ENCODE measurements around the gene GCGR. TPM values are rescaled to one million over a fixed set of nuclear protein-coding genes. Genes with fewer than 3 reads are reported as not detected.

The GCGR gene
- total RNA-seq, 1 donor from 2014 or later, result not detected

GRCh38 chr17:81810476-81810875, 6.5 kb downstream of the GCGR start:
- no peak for TF ChIP-seq CTCF (IDR thresholded peaks at IDR 0.05)
- DNase-seq (ENCODE audit: low spot score), result no peak
- H3K4me3 Mint-ChIP-seq (ENCODE audit: unreplicated experiment), result no peak overlapping the region
- H3K9me3 Mint-ChIP-seq (ENCODE audit: low read depth), result no peaks in the 10 kb centered on the region
- no peaks in the 10 kb centered on the region for H3K4me1 Mint-ChIP-seq (ENCODE audit: low read depth)
- no peaks in the 10 kb centered on the region for H3K36me3 Mint-ChIP-seq (ENCODE audit: low read depth)
- H3K27me3 Mint-ChIP-seq (ENCODE audit: low read depth), result peaks cover 12% of the 10 kb centered on the region
- H3K27ac Mint-ChIP-seq (ENCODE audit: unreplicated experiment), result no peak overlapping the region

- H3K4me3 Mint-ChIP-seq (ENCODE audit: unreplicated experiment), result no peak overlapping the region
- peaks cover 8% of the 10 kb centered on the region for H3K27me3 Mint-ChIP-seq (ENCODE audit: low read depth)
- no peak overlapping the region for H3K27ac Mint-ChIP-seq (ENCODE audit: unreplicated experiment)
- no peak for DNase-seq (ENCODE audit: low spot score)
- TF ChIP-seq CTCF (IDR thresholded peaks at IDR 0.05), result no peak
- no peaks in the 10 kb centered on the region for H3K36me3 Mint-ChIP-seq (ENCODE audit: low read depth)
- H3K9me3 Mint-ChIP-seq (ENCODE audit: low read depth), result no peaks in the 10 kb centered on the region
- H3K4me1 Mint-ChIP-seq (ENCODE audit: low read depth), result no peaks in the 10 kb centered on the region
Observed at GRCh38 chr17:81810892-81811704, 7.1 kb downstream of the GCGR start.

- no peaks in the 10 kb centered on the region for H3K4me1 Mint-ChIP-seq (ENCODE audit: low read depth)
- no peaks in the 10 kb centered on the region for H3K9me3 Mint-ChIP-seq (ENCODE audit: low read depth)
- H3K27me3 Mint-ChIP-seq (ENCODE audit: low read depth), result peaks cover 7% of the 10 kb centered on the region
- no peak for TF ChIP-seq CTCF (IDR thresholded peaks at IDR 0.05)
- DNase-seq (ENCODE audit: low spot score), result no peak
- no peaks in the 10 kb centered on the region for H3K36me3 Mint-ChIP-seq (ENCODE audit: low read depth)
- no peak overlapping the region for H3K4me3 Mint-ChIP-seq (ENCODE audit: unreplicated experiment)
- no peak overlapping the region for H3K27ac Mint-ChIP-seq (ENCODE audit: unreplicated experiment)
Observed at GRCh38 chr17:81811705-81812570, 8.0 kb downstream of the GCGR start.

GRCh38 chr17:81812571-81813370, 8.8 kb downstream of the GCGR start:
- H3K36me3 Mint-ChIP-seq (ENCODE audit: low read depth), result no peaks in the 10 kb centered on the region
- H3K27ac Mint-ChIP-seq (ENCODE audit: unreplicated experiment), result no peak overlapping the region
- H3K27me3 Mint-ChIP-seq (ENCODE audit: low read depth), result peaks cover 10% of the 10 kb centered on the region
- no peak for TF ChIP-seq CTCF (IDR thresholded peaks at IDR 0.05)
- no peaks in the 10 kb centered on the region for H3K9me3 Mint-ChIP-seq (ENCODE audit: low read depth)
- H3K4me3 Mint-ChIP-seq (ENCODE audit: unreplicated experiment), result no peak overlapping the region
- DNase-seq (ENCODE audit: low spot score), result no peak
- H3K4me1 Mint-ChIP-seq (ENCODE audit: low read depth), result no peaks in the 10 kb centered on the region

- Mint-ChIP-seq H3K4me1 (ENCODE audit: low read depth) (no peaks in the 10 kb centered on the region), H3K36me3 (ENCODE audit: low read depth) (no peaks in the 10 kb centered on the region), H3K27me3 (ENCODE audit: low read depth) (peaks cover 11% of the 10 kb centered on the region), H3K27ac (ENCODE audit: unreplicated experiment) (no peak overlapping the region), H3K9me3 (ENCODE audit: low read depth) (no peaks in the 10 kb centered on the region), H3K4me3 (ENCODE audit: unreplicated experiment) (no peak overlapping the region)
- TF ChIP-seq CTCF (IDR thresholded peaks at IDR 0.05), result no peak
- no peak for DNase-seq (ENCODE audit: low spot score)
Observed at GRCh38 chr17:81813371-81813684, 9.4 kb downstream of the GCGR start.

All from chondrocyte (in vitro differentiated cells).